ENCODE measurements around the gene ZNF683. TPM values are rescaled to one million over a fixed set of nuclear protein-coding genes. Genes with fewer than 3 reads are reported as not detected.
A peak's percentile ranks its signal among the peaks of the same experiment; 100 is the strongest.

ZNF683 gene
- total RNA-seq, 6 donors from 2014 or later, result 0.30 to 1.3 (median 0.72) TPM; not detected in 1

GRCh38 chr1:26345718-26346117 is 26.8 kb downstream of the ZNF683 start:
- no peak for TF ChIP-seq EP300 (IDR thresholded peaks at IDR 0.05)
- TF ChIP-seq POLR2AphosphoS5 (IDR thresholded peaks at IDR 0.05), result no peak
- no peak for TF ChIP-seq POLR2A (IDR thresholded peaks at IDR 0.05)
- no peak for TF ChIP-seq CTCF (IDR thresholded peaks at IDR 0.05)
- no peak for ATAC-seq (ENCODE audit: low FRiP score in 2 of 2)
- no peak overlapping the region for H3K27ac ChIP-seq
- 84% methylated on average over 14 of the region's 15 CpGs; no CpG with 5 or more reads in 1 of the 2 donors for WGBS, 2 donors
- no peaks in the 10 kb centered on the region for H3K27me3 ChIP-seq
- no peaks in the 10 kb centered on the region for H3K9me3 ChIP-seq
- H3K36me3 ChIP-seq, result no peaks in the 10 kb centered on the region
- H3K4me1 ChIP-seq, result no peaks in the 10 kb centered on the region
- DNase-seq, result peak in 1 of 2 donors; percentile 72
- H3K4me3 ChIP-seq, result no peak overlapping the region

- H3K4me1 ChIP-seq, result no peaks in the 10 kb centered on the region
- no peaks in the 10 kb centered on the region for H3K27me3 ChIP-seq
- H3K9me3 ChIP-seq, result no peaks in the 10 kb centered on the region
- H3K4me3 ChIP-seq, result no peak overlapping the region
- DNase-seq, result peak in 1 of 2 donors; percentile 62
- peak in 1 of 2 donors; percentile 28 for ATAC-seq (ENCODE audit: low FRiP score in 2 of 2)
- H3K36me3 ChIP-seq, result no peaks in the 10 kb centered on the region
- TF ChIP-seq CTCF (IDR thresholded peaks at IDR 0.05), result no peak
- TF ChIP-seq EP300 (IDR thresholded peaks at IDR 0.05), result no peak
- no peak for TF ChIP-seq POLR2AphosphoS5 (IDR thresholded peaks at IDR 0.05)
- TF ChIP-seq POLR2A (IDR thresholded peaks at IDR 0.05), result no peak
- 93 to 100% methylated on average over 1 to 14 of the region's 15 CpGs for WGBS, 2 donors
- H3K27ac ChIP-seq, result no peak overlapping the region
Measured at GRCh38 chr1:26344147-26344920, 28.2 kb downstream of the ZNF683 start.

- no peak for TF ChIP-seq CTCF (IDR thresholded peaks at IDR 0.05)
- no peak for TF ChIP-seq POLR2AphosphoS5 (IDR thresholded peaks at IDR 0.05)
- TF ChIP-seq EP300 (IDR thresholded peaks at IDR 0.05), result no peak
- TF ChIP-seq POLR2A (IDR thresholded peaks at IDR 0.05), result no peak
- Histone ChIP-seq H3K27me3 (peaks cover 0 to 5% (median 0%) of the 10 kb centered on the region in 4 donors), H3K27ac (no peak overlapping the region), H3K9me3 (no peaks in the 10 kb centered on the region), H3K4me3 (no peak overlapping the region), H3K36me3 (no peaks in the 10 kb centered on the region), H3K4me1 (peaks cover 11 to 18% (median 15%) of the 10 kb centered on the region in 4 donors)
- DNase-seq (no peak), ATAC-seq (ENCODE audit: low FRiP score in 2 of 2) (no peak)
- 65 to 80% methylated on average over 4 of the region's 4 CpGs for WGBS, 2 donors
Measured at GRCh38 chr1:26340047-26340481, 32.5 kb downstream of the ZNF683 start.

- peaks cover 11 to 18% (median 15%) of the 10 kb centered on the region in 4 donors for H3K4me1 ChIP-seq
- WGBS, 2 donors, result 68 to 100% methylated on average over 1 of the region's 1 CpG
- H3K27me3 ChIP-seq, result peaks cover 0 to 5% (median 0%) of the 10 kb centered on the region in 4 donors
- TF ChIP-seq EP300 (IDR thresholded peaks at IDR 0.05) (no peak), CTCF (IDR thresholded peaks at IDR 0.05) (no peak), POLR2AphosphoS5 (IDR thresholded peaks at IDR 0.05) (no peak), POLR2A (IDR thresholded peaks at IDR 0.05) (no peak)
- ATAC-seq (ENCODE audit: low FRiP score in 2 of 2), result no peak
- H3K9me3 ChIP-seq, result no peaks in the 10 kb centered on the region
- H3K4me3 ChIP-seq, result no peak overlapping the region
- DNase-seq, result no peak
- no peaks in the 10 kb centered on the region for H3K36me3 ChIP-seq
- no peak overlapping the region for H3K27ac ChIP-seq
Measured at GRCh38 chr1:26338670-26339069, 33.9 kb downstream of the ZNF683 start.

All from upper lobe of left lung (tissue), 6 donors.